Mesendoderm (in vitro differentiated cells): Measurements from ENCODE around the gene ZNF581.

ENCODE experiments used
- DNase-seq: peaks from one replicate; pipeline ENCODE4 v3.0.0; 2013
- H2AK5ac ChIP-seq: 2 replicates; pipeline ENCODE4 v1.6.1; 2013; ENCODE audit warnings: low read length, inconsistent platforms
- H2BK120ac ChIP-seq: 2 replicates; pipeline ENCODE4 v1.6.1; 2013; ENCODE audit warnings: low read depth, mild to moderate bottlenecking, low read length, moderate library complexity, mixed read lengths
- H2BK15ac ChIP-seq: replicated peaks from 2 replicates; pipeline ENCODE4 v1.6.1; 2013; ENCODE audit warnings: low read depth, mild to moderate bottlenecking, moderate library complexity
- H2BK5ac ChIP-seq: 2 replicates; pipeline ENCODE4 v1.6.1; 2013; ENCODE audit warnings: low read length, inconsistent platforms
- H3K18ac ChIP-seq: 2 replicates; pipeline ENCODE4 v1.6.1; 2013; ENCODE audit warnings: mild to moderate bottlenecking, low read length, mixed read lengths
- H3K23ac ChIP-seq: one replicate; pipeline ENCODE4 v1.6.1; 2013; ENCODE audit warnings: low read length
- H3K27ac ChIP-seq: 2 replicates; pipeline ENCODE4 v1.5.1; 2013; ENCODE audit warnings: low read depth, mild to moderate bottlenecking, inconsistent platforms, low read length, moderate library complexity
- H3K27me3 ChIP-seq: 2 replicates; pipeline ENCODE4 v1.6.1; 2013; ENCODE audit warnings: low read length, control low read depth, mild to moderate bottlenecking, inconsistent platforms; ENCODE audit not compliant: insufficient read depth, poor library complexity
- H3K36me3 ChIP-seq: 2 replicates; pipeline ENCODE4 v1.6.1; 2013; ENCODE audit warnings: low read length, inconsistent platforms; ENCODE audit not compliant: control insufficient read depth, insufficient read depth
- H3K4ac ChIP-seq: one replicate; pipeline ENCODE4 v1.6.1; 2013; ENCODE audit warnings: low read depth, mild to moderate bottlenecking, low read length, moderate library complexity
- H3K4me1 ChIP-seq: 2 replicates; pipeline ENCODE4 v1.6.1; 2013; ENCODE audit warnings: low read depth, low read length, inconsistent platforms; ENCODE audit not compliant: control insufficient read depth
- H3K4me2 ChIP-seq: 2 replicates; pipeline ENCODE4 v1.6.1; 2013; ENCODE audit warnings: low read length
- H3K4me3 ChIP-seq: 2 replicates; pipeline ENCODE4 v1.5.1; 2013; ENCODE audit warnings: mild to moderate bottlenecking, low read length
- H3K56ac ChIP-seq: one replicate; pipeline ENCODE4 v1.6.1; 2013; ENCODE audit warnings: low read length
- H3K79me1 ChIP-seq: 2 replicates; pipeline ENCODE4 v1.6.1; 2013; ENCODE audit warnings: low read length, inconsistent platforms
- H3K79me2 ChIP-seq: 2 replicates; pipeline ENCODE4 v1.6.1; 2013; ENCODE audit warnings: mild to moderate bottlenecking, low read length; ENCODE audit not compliant: control insufficient read depth, insufficient read depth
- H3K9ac ChIP-seq: 2 replicates; pipeline ENCODE4 v1.6.1; 2013; ENCODE audit warnings: low read length, inconsistent platforms
- H4K5ac ChIP-seq: one replicate; pipeline ENCODE4 v1.6.1; 2013; ENCODE audit warnings: low read length
- H4K8ac ChIP-seq: one replicate; pipeline ENCODE4 v1.6.1; 2013; ENCODE audit warnings: low read depth, mild to moderate bottlenecking, control low read depth, low read length, moderate library complexity
- WGBS: extraction: QIAGEN DNeasy Blood & Tissue Kit; methylation state at CpG from one replicate; pipeline ENCODE4 v1.1.7; 2013; ENCODE audit warnings: low lambda C conversion rate, missing lambda C conversion rate; ENCODE audit not compliant: insufficient coverage; ENCODE audit errors: extremely low coverage; 5-methylcytosine and 5-hydroxymethylcytosine counted together

Gene ZNF581

GRCh38 chr19:55613930-55614710 lies 29.3 kb upstream of the ZNF581 start:
- Histone ChIP-seq H3K27ac (no peak overlapping the region), H4K8ac (no peak overlapping the region), H2AK5ac (no peak overlapping the region), H3K4me2 (no peak overlapping the region), H4K5ac (no peak overlapping the region), H2BK120ac (no peak overlapping the region), H3K9ac (no peak overlapping the region), H3K18ac (no peak overlapping the region), H3K79me1 (peaks cover 4% of the 10 kb centered on the region), H3K4me3 (no peak overlapping the region), H2BK15ac (no peak overlapping the region), H3K36me3 (peaks cover 4% of the 10 kb centered on the region), H3K79me2 (no peaks in the 10 kb centered on the region), H3K4me1 (no peaks in the 10 kb centered on the region), H3K23ac (no peak overlapping the region), H3K4ac (no peak overlapping the region), H3K27me3 (no peaks in the 10 kb centered on the region), H2BK5ac (no peak overlapping the region), H3K56ac (no peak overlapping the region)
- WGBS: 100% methylated on average over 4 of the region's 75 CpGs
- DNase-seq: no peak

GRCh38 chr19:55614711-55615542 lies 28.5 kb upstream of the ZNF581 start:
- no peak overlapping the region for H3K9ac ChIP-seq
- no CpG with 5 or more reads among the region's 98 CpGs for WGBS
- peaks cover 4% of the 10 kb centered on the region for H3K36me3 ChIP-seq
- H3K79me1 ChIP-seq: no peaks in the 10 kb centered on the region
- H3K23ac ChIP-seq: no peak overlapping the region
- H3K27me3 ChIP-seq: no peaks in the 10 kb centered on the region
- no peak overlapping the region for H4K8ac ChIP-seq
- DNase-seq: no peak
- H3K79me2 ChIP-seq: no peaks in the 10 kb centered on the region
- H2BK120ac ChIP-seq: no peak overlapping the region
- no peaks in the 10 kb centered on the region for H3K4me1 ChIP-seq
- no peak overlapping the region for H2AK5ac ChIP-seq
- no peak overlapping the region for H4K5ac ChIP-seq
- H3K18ac ChIP-seq: no peak overlapping the region
- H2BK15ac ChIP-seq: no peak overlapping the region
- no peak overlapping the region for H3K4ac ChIP-seq
- H3K4me2 ChIP-seq: no peak overlapping the region
- no peak overlapping the region for H3K56ac ChIP-seq
- no peak overlapping the region for H3K27ac ChIP-seq
- H2BK5ac ChIP-seq: no peak overlapping the region
- H3K4me3 ChIP-seq: no peak overlapping the region

- Histone ChIP-seq H3K79me1 (no peaks in the 10 kb centered on the region), H3K27me3 (no peaks in the 10 kb centered on the region), H3K4me3 (no peak overlapping the region), H2BK15ac (no peak overlapping the region), H3K79me2 (no peaks in the 10 kb centered on the region), H2BK120ac (no peak overlapping the region), H3K4me2 (no peak overlapping the region), H3K27ac (no peak overlapping the region), H2BK5ac (no peak overlapping the region), H3K18ac (no peak overlapping the region), H4K5ac (no peak overlapping the region), H4K8ac (no peak overlapping the region), H3K9ac (no peak overlapping the region), H3K23ac (no peak overlapping the region), H2AK5ac (no peak overlapping the region), H3K4me1 (no peaks in the 10 kb centered on the region), H3K56ac (no peak overlapping the region), H3K4ac (no peak overlapping the region), H3K36me3 (peaks cover 4% of the 10 kb centered on the region)
- WGBS: no CpG with 5 or more reads among the region's 88 CpGs
- no peak for DNase-seq
These were observed 27.7 kb upstream of the ZNF581 start for GRCh38 chr19:55615543-55616394.

GRCh38 chr19:55616395-55616875 lies 27.0 kb upstream of the ZNF581 start:
- Histone ChIP-seq H3K4ac (no peak overlapping the region), H3K18ac (no peak overlapping the region), H3K27me3 (no peaks in the 10 kb centered on the region), H2BK120ac (no peak overlapping the region), H3K56ac (no peak overlapping the region), H2BK15ac (no peak overlapping the region), H4K5ac (no peak overlapping the region), H4K8ac (no peak overlapping the region), H2BK5ac (no peak overlapping the region), H3K36me3 (peaks cover 4% of the 10 kb centered on the region), H3K79me2 (no peaks in the 10 kb centered on the region), H3K4me1 (no peaks in the 10 kb centered on the region), H3K4me2 (no peak overlapping the region), H3K4me3 (no peak overlapping the region), H3K9ac (no peak overlapping the region), H3K23ac (no peak overlapping the region), H3K79me1 (no peaks in the 10 kb centered on the region), H2AK5ac (no peak overlapping the region), H3K27ac (no peak overlapping the region)
- DNase-seq: no peak
- WGBS: no CpG with 5 or more reads among the region's 38 CpGs

GRCh38 chr19:55617426-55617825 lies 26.0 kb upstream of the ZNF581 start:
- H3K36me3 ChIP-seq: peaks cover 4% of the 10 kb centered on the region

More at GRCh38 chr19:55617426-55617825, 26.0 kb upstream of the ZNF581 start:
- no peak overlapping the region for H4K8ac ChIP-seq
- H2BK15ac ChIP-seq: no peak overlapping the region
- H3K56ac ChIP-seq: no peak overlapping the region
- no peak overlapping the region for H3K23ac ChIP-seq
- H3K4me1 ChIP-seq: no peaks in the 10 kb centered on the region
- no peak overlapping the region for H4K5ac ChIP-seq
- no peak overlapping the region for H3K4me3 ChIP-seq
- no peak overlapping the region for H3K4me2 ChIP-seq
- H3K18ac ChIP-seq: no peak overlapping the region
- no peak overlapping the region for H2BK5ac ChIP-seq
- no peaks in the 10 kb centered on the region for H3K27me3 ChIP-seq
- no peak overlapping the region for H3K27ac ChIP-seq
- no peaks in the 10 kb centered on the region for H3K79me1 ChIP-seq
- H3K4ac ChIP-seq: no peak overlapping the region
- no peak overlapping the region for H3K9ac ChIP-seq
- no peak for DNase-seq
- H2AK5ac ChIP-seq: no peak overlapping the region
- WGBS: no CpG with 5 or more reads among the region's 8 CpGs
- H2BK120ac ChIP-seq: no peak overlapping the region
- no peaks in the 10 kb centered on the region for H3K79me2 ChIP-seq
